COR-L47 (cell line): Measurements from ENCODE around the gene FAAH.

ENCODE experiments used
- DNase-seq: peaks from one replicate; lab custom pipeline; 2025; lab: John Stamatoyannopoulos, UW

The FAAH gene

GRCh38 chr1:46449223-46450159 lies 55.4 kb downstream of the FAAH start:
- no peak for DNase-seq

GRCh38 chr1:46450160-46450517 lies 56.0 kb downstream of the FAAH start:
- no peak for DNase-seq

DNA sequence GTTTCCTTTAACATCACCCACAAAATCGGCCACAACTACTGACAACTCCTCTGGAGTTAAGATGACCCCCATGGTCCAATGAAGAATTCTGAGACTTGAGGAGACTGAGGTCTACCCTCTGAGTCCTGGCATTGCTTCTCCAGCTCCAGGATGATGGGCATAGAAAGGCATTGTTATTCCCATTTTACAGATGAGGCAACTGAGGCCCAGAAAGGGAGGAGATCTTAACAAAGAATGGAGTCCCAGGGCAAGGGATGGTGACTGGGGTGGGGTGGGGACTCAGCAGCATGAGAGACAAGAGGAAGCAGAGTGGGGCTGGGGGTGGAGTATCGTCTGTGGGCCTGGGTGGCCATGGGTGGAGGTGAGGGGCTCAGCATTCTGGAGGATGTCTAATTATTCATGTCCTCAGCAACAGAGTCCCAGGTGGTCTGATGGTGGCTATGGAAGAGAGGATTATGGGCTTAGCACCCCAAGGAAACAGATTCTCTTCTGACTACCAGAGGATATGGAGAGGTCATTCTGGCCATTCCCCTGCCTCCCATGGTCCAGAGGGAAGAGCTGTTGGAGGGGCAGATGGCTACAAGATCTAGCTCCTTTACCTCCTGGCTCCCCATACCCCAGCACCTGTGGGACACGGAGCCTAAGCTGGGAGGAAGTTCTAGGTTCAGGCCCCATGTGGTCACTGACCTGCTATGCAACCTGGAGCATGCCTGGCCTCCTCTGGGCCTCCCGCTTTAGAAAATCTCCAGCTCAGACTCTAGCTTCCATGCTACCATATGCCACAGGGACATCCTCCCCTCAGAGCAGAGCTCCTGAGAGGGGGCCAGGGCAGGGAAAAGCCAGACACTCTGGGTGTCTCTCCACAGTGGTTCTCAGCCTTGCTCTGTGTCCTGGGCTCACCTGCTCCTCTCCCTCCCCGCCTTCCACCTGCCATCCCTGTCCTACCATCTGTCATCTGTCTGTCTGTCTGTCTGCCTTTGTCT lies 58.1 kb downstream of the FAAH start:
- no peak for DNase-seq

GRCh38 chr1:46452931-46453325 lies 58.8 kb downstream of the FAAH start:
- DNase-seq = no peak

DNA sequence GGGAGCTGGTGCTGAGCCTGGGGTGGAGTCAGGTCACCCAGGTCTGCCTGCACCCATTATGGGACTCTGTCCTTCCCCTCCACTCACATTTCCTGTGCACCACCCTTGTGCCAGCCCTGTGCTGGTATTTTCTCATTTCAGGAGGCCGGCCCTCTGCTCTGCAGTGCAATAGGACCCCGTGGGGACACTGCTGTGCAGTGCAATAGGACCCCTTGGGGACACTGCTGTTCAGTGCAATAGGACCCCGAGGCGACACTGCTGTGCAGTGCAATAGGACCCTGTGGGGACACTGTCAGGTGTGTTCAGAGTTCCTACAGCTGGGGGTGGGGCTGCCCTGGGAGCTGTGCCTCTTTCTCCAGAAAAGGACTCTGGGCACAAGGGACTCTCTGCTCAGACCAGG lies 59.3 kb downstream of the FAAH start:
- no peak for DNase-seq

- DNase-seq = no peak
Measured at GRCh38 chr1:46455951-46456350, 61.8 kb downstream of the FAAH start.

DNA sequence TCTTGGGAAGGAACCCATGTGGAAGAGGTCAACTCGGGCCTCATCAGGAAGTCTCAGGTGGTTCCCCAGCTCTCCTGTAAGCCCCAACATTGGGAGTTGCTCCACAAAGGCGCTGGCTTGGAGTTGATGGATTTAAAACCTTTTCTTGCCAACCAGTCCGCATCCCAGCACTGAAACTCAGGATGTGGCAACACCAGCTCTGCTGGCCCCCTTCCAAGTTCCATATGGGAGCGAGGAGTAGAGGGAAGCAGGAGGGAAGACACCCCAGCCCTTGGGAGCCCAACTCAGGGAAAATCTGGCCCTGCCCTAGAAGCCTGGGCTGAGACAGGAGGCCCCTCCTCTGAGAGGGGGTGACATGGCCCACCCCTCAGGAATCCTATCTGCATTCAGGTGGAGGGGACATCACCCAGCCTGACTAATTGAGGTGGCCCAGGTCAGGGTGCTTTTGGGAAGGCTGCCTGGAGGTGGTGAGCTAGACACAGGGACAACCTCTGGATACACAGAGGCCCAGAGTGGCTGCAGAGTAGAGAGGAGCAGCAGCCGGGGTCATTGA lies 62.4 kb downstream of the FAAH start:
- DNase-seq = no peak

DNA sequence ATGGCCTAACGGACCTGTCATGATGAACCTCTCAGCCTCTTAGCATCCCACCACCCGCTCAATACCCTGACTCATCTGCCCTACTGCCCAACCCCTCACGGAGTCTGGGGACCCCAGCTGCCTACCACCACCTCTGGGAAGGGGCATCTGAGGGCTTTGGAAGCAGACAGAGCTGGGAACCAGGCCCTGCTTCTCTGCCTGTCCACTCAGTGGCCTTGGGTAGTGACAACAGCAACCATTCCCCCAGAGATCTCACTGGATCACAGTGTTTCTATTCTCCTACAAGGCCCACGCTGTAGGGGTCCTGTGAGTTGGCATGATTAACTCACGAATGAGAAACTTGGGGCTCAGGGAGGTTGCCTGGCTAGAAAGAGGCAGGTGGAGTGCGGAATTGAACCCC lies 63.1 kb downstream of the FAAH start:
- no peak for DNase-seq

GRCh38 chr1:46458190-46458589 lies 64.1 kb downstream of the FAAH start:
- DNase-seq = no peak

DNA sequence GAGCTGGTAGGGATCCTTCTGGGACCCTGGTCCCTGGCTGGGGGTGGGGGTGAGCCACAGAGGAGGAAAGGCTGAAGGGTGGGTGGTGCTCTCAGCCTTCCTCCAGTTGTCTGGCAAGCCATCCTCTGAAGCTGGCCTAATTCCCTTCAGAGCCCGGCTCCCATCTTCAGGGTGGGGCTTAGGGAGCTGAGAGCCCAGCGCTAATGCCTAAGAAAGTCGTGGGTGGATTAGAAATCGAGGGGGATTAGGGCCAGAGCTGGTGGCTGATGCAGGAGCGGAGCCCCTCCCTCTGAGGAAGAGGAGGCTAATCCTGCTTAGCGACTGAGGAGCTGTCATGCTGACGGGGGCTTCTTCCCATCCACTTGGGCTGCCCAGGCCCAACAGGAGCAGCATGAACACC lies 64.7 kb downstream of the FAAH start:
- no peak for DNase-seq

- DNase-seq = no peak
Measured at GRCh38 chr1:46459315-46459714, 65.2 kb downstream of the FAAH start.

DNA sequence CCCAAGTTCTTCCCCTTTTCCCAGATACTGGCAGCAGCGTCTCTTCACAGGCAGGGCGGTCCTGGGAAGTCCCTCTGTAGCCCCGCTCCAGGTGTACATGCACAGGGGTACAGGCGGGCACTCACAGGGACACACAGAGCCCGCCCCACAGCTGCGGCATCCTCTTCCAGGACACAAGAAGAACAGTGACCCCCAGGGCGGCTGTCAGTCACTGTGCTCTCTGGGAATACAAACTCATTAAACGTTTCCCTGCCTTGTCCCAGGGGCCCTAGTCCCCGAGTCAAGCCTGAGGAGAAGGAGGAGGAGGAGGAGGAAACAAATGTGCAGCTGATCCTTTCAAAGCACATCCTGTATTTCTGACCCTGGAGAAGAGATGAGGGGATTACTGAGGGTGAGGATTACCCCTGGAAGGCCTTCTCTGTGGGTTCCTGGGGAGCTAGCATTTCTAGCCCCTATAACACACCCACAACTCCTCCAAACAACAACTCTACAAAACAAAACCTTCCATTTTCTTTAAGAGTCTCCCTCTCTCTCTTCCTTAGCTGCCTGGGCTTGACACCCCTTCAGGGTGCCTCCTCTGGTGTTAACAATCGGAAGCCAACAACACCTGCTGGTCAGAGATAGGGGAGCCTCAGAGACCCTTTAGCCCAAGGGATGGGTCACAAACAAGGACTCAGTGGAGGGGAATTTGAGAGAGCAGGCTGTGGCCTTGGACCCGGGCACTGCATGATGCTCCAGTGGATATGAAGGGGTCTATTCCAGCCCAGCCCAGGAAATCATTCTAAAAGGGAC lies 67.1 kb downstream of the FAAH start:
- DNase-seq = no peak

- no peak for DNase-seq
Measured at GRCh38 chr1:46461809-46462448, 67.8 kb downstream of the FAAH start.
